PFSK-1 (cell line): ENCODE data around the gene AUNIP.

Experiments
- POLR2AphosphoS5 ChIP-seq: IDR thresholded peaks from 2 replicates; pipeline ENCODE4 v1.6.1; 2012; ENCODE audit warnings: low read depth, mild to moderate bottlenecking, control low read depth, low read length, moderate library complexity
- TAF1 ChIP-seq: IDR thresholded peaks from 2 replicates; pipeline ENCODE4 v1.6.1; 2012; ENCODE audit warnings: low read length, control low read depth, borderline replicate concordance; ENCODE audit not compliant: insufficient read depth

- no peak for TF ChIP-seq TAF1
- TF ChIP-seq POLR2AphosphoS5, result no peak
Measured at GRCh38 chr1:25862785-25863485, 3.7 kb upstream of the AUNIP start.
